Smooth muscle cell (in vitro differentiated cells): Measurements from ENCODE around the gene FOXA1. TPM values are rescaled to one million over a fixed set of nuclear protein-coding genes. Genes with fewer than 3 reads are reported as not detected.

ENCODE experiments used
- DNase-seq: peaks from one replicate; lab custom pipeline; 2025; ENCODE audit not compliant: unreplicated experiment; lab: John Stamatoyannopoulos, UW
- H2AFZ ChIP-seq: fragments of 200-600 bp; sonication (generic); 2 replicates; pipeline ENCODE4 v1.6.0; 2016; ENCODE audit warnings: antibody characterized with exemption, low read depth, mild to moderate bottlenecking
- H3F3A ChIP-seq: fragments of 200-600 bp; sonication (generic); 2 replicates; pipeline ENCODE4 v1.6.0; 2017; ENCODE audit warnings: antibody characterized with exemption, low read depth
- H3K27ac ChIP-seq: fragments of 200-600 bp; sonication (generic); 2 replicates; pipeline ENCODE4 v1.5.1; 2016; ENCODE audit warnings: low read depth, mild to moderate bottlenecking
- H3K27me3 ChIP-seq: fragments of 200-600 bp; sonication (generic); 2 replicates; pipeline ENCODE4 v1.6.1; 2016; ENCODE audit warnings: low read depth, mild to moderate bottlenecking
- H3K36me3 ChIP-seq: fragments of 200-600 bp; sonication (generic); 2 replicates; pipeline ENCODE4 v1.5.1; 2016; ENCODE audit warnings: low read depth
- H3K4me1 ChIP-seq: fragments of 200-600 bp; sonication (generic); 2 replicates; pipeline ENCODE4 v1.5.1; 2016; ENCODE audit warnings: low read depth
- H3K4me2 ChIP-seq: fragments of 200-600 bp; sonication (generic); 2 replicates; pipeline ENCODE4 v1.6.0; 2016; ENCODE audit warnings: mild to moderate bottlenecking
- H3K4me3 ChIP-seq: fragments of 200-600 bp; sonication (generic); 2 replicates; pipeline ENCODE4 v1.5.1; 2016; ENCODE audit warnings: mild to moderate bottlenecking
- H3K79me2 ChIP-seq: fragments of 200-600 bp; sonication (generic); 2 replicates; pipeline ENCODE4 v1.6.0; 2016; ENCODE audit warnings: low read depth, mild to moderate bottlenecking
- H3K9ac ChIP-seq: fragments of 200-600 bp; sonication (generic); 2 replicates; pipeline ENCODE4 v1.6.0; 2016; ENCODE audit warnings: low read depth
- H3K9me3 ChIP-seq: fragments of 200-600 bp; sonication (generic); replicated peaks from 2 replicates; pipeline ENCODE4 v1.5.1; 2016; ENCODE audit warnings: low read depth
- H4K20me1 ChIP-seq: fragments of 200-600 bp; sonication (generic); 2 replicates; pipeline ENCODE4 v1.6.0; 2016; ENCODE audit warnings: low read depth
- whole genome bisulfite sequencing: methylation state at CpG from one replicate; pipeline ENCODE4 v1.1.7; 2016; ENCODE audit warnings: low lambda C conversion rate; 5-methylcytosine and 5-hydroxymethylcytosine counted together
- polyA plus RNA-seq: library from polyadenylated mRNA; unstranded; fragments of >200 nt; fragmentation: Nextera tagmentation; extraction: Ambion mirVana; gene quantifications from 2 replicates; pipeline ENCODE4 v1.2.1, GENCODE V29; 2016
- total RNA-seq: library from RNA; depleted of rRNA; stranded (reverse); fragments of >200 nt; gene quantifications from 2 replicates; pipeline ENCODE4 v1.2.3, GENCODE V29; 2014
- TF ChIP-seq, protein P1 (sequence below): fragments of 200-600 bp; sonication (generic); IDR thresholded peaks from 2 replicates; pipeline ENCODE4 v1.5.1; 2017; ENCODE audit warnings: borderline replicate concordance, mild to moderate bottlenecking, antibody characterized with exemption; ENCODE audit not compliant: insufficient read depth, poor library complexity, severe bottlenecking

FOXA1 gene
- total RNA-seq (0.18 and 0.99 TPM in 2 replicates), polyA plus RNA-seq (0.74 TPM in 1 of 2 replicates, not detected in the other)

DNA sequence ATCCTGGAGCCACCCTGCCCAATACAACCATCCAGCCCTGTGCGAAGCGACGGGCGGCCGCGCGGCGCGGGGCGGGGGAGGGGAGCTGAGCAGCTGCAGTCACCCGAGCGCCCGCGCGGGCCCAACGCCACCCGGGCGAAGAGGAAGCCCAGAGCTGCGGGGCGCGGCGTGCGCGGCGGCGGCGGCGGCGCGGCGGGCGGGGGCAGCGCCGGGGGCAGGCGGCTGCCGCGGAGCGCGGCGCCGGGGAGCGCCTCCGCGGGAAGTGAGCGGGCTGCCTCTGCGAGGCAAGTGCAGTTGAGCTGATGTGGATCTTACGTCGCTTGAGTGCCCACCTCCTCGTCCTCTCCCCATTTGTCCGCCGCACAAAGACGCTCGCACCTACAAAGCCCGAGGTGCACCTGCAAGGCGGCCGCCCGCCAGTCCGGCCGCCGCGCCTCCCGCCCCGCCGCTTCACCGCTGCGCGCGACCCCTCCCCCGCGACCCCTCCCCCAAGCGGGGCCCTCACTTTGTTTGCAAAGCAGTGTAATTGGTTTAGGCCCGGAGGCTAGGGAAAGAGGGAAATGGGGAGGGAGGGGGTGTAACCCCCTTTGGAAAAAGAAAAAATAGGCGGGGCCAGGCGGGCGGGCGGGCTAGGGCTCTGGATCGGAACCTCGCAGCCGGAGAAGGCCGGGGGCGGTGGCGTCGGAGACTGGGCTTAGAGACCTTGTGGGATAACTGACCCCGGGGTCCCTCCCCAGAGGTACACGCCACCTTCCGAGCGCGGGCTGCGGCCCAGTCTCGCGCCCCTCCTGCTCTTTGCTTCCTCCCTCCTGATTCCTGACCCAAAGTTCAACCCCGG, at the start of gene FOXA1, which contains the start of gene TTC6:
Gene FOXA1, minus strand, starts transcription at position 279 of the 838 bp plus-strand sequence. Its CDS starts 277 bp downstream, at position 2.
Gene TTC6, plus strand, starts transcription at position 659 of the 838 bp plus-strand sequence. CDS start 26,436 bp downstream, outside the sequence.
- no peaks in the 10 kb centered on the region for H4K20me1 ChIP-seq
- peaks cover 29% of the 10 kb centered on the region for H3K4me1 ChIP-seq
- no peaks in the 10 kb centered on the region for H3K36me3 ChIP-seq
- H3K27me3 ChIP-seq: peaks cover 97% of the 10 kb centered on the region
- peak within 1 kb of the TSS; percentile 96 for H3K4me2 ChIP-seq
- no peak for DNase-seq
- TF ChIP-seq, protein P1, sequence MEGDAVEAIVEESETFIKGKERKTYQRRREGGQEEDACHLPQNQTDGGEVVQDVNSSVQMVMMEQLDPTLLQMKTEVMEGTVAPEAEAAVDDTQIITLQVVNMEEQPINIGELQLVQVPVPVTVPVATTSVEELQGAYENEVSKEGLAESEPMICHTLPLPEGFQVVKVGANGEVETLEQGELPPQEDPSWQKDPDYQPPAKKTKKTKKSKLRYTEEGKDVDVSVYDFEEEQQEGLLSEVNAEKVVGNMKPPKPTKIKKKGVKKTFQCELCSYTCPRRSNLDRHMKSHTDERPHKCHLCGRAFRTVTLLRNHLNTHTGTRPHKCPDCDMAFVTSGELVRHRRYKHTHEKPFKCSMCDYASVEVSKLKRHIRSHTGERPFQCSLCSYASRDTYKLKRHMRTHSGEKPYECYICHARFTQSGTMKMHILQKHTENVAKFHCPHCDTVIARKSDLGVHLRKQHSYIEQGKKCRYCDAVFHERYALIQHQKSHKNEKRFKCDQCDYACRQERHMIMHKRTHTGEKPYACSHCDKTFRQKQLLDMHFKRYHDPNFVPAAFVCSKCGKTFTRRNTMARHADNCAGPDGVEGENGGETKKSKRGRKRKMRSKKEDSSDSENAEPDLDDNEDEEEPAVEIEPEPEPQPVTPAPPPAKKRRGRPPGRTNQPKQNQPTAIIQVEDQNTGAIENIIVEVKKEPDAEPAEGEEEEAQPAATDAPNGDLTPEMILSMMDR: no peak
- no peak within 1 kb of the TSS for H3K27ac ChIP-seq
- no peaks in the 10 kb centered on the region for H3K9me3 ChIP-seq
- peak within 1 kb of the TSS; percentile 45 for H3K9ac ChIP-seq
- peak within 1 kb of the TSS; percentile 70 for H3K4me3 ChIP-seq
- WGBS: 1% methylated on average over 62 of the region's 92 CpGs
- H3K79me2 ChIP-seq: no peaks in the 10 kb centered on the region
- H3F3A ChIP-seq: no peaks in the 10 kb centered on the region
- H2AFZ ChIP-seq: peak within 1 kb of the TSS; percentile 39

DNA sequence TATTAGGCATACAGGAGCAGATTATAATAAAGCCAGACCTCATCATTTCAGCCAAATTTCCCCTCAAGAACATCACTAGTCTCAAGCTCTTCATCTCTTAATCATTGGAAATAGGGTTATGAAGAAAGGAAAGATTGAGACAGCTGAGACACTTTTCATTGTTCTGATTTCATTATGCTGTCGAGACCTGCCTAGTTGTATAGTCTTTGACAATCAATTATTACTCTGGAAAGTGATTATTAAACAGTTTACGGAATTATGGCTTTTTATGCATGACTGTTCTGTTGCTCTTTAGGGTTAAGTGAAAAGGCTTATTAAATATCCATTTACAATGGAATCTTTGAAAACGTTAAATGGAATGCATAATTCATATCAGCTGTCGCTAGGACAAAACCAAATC, 48.7 kb upstream of the FOXA1 start:
- Histone ChIP-seq H3K27ac (no peak overlapping the region), H3F3A (no peaks in the 10 kb centered on the region), H4K20me1 (no peaks in the 10 kb centered on the region), H3K9ac (no peak overlapping the region), H3K9me3 (no peaks in the 10 kb centered on the region), H3K4me2 (no peak overlapping the region), H3K79me2 (no peaks in the 10 kb centered on the region), H3K36me3 (no peaks in the 10 kb centered on the region), H3K27me3 (peaks cover 6% of the 10 kb centered on the region), H3K4me3 (no peak overlapping the region), H3K4me1 (no peaks in the 10 kb centered on the region), H2AFZ (no peak overlapping the region)
- WGBS: 83% methylated on average over 4 of the region's 4 CpGs
- TF ChIP-seq, protein P1: no peak
- no peak for DNase-seq

DNA sequence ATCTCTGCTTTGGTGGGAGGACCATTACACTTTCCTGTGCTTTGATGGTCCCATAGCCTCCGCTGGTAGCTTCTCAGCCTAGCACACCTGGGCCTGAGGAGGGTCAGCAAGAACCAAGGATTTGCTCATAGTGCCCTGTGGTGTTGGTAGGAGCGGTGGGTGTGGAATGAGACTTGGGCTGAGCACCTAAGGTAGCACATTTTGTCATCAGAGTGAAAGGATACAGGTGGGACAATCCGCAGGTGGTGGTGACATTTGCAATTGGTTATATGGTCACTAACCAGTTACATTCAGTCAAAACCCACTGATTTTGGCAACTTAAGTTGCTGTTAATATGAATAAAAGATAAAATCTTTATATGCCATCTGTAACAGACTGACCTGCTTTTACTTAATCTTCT, 47.1 kb upstream of the FOXA1 start:
- no peak overlapping the region for H3K9ac ChIP-seq
- peaks cover 6% of the 10 kb centered on the region for H3K27me3 ChIP-seq
- H2AFZ ChIP-seq: no peak overlapping the region
- H4K20me1 ChIP-seq: no peaks in the 10 kb centered on the region
- no peaks in the 10 kb centered on the region for H3K9me3 ChIP-seq
- no peak for DNase-seq
- H3K27ac ChIP-seq: no peak overlapping the region
- no peak overlapping the region for H3K4me2 ChIP-seq
- H3K79me2 ChIP-seq: no peaks in the 10 kb centered on the region
- no peaks in the 10 kb centered on the region for H3K4me1 ChIP-seq
- WGBS: 84% methylated on average over 3 of the region's 3 CpGs
- no peaks in the 10 kb centered on the region for H3K36me3 ChIP-seq
- H3K4me3 ChIP-seq: no peak overlapping the region
- no peaks in the 10 kb centered on the region for H3F3A ChIP-seq
- TF ChIP-seq, protein P1: no peak

DNA sequence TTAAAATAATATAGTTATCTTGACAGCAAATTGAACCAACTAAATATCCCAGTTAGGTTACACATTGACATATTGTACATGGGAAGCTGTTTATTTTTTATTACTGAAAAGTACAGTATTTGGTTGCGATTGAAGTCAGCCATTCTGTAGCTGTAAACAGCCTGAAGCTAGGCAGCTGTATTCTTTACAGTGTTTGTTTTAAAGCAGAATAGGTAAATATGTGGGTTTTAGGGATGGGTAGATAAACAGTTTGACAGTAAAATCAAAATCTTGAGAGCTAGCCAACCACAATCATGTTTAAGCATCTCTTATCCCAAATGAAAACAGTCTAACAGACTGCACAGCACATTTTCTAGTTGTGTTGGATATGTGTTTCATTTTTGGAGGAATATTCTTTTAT, 46.1 kb upstream of the FOXA1 start:
- no peaks in the 10 kb centered on the region for H3K79me2 ChIP-seq
- DNase-seq: no peak
- H3F3A ChIP-seq: no peaks in the 10 kb centered on the region
- no peaks in the 10 kb centered on the region for H3K9me3 ChIP-seq
- no peaks in the 10 kb centered on the region for H3K36me3 ChIP-seq
- H3K4me2 ChIP-seq: no peak overlapping the region
- no peak overlapping the region for H3K4me3 ChIP-seq
- H4K20me1 ChIP-seq: no peaks in the 10 kb centered on the region
- no peak overlapping the region for H3K9ac ChIP-seq
- H3K27ac ChIP-seq: no peak overlapping the region
- no peak overlapping the region for H2AFZ ChIP-seq
- H3K27me3 ChIP-seq: peaks cover 3% of the 10 kb centered on the region
- 95% methylated on average over 1 of the region's 1 CpG for WGBS
- TF ChIP-seq, protein P1: no peak
- H3K4me1 ChIP-seq: no peaks in the 10 kb centered on the region
